ENCODE results near the gene PLEKHH1.

DNA sequence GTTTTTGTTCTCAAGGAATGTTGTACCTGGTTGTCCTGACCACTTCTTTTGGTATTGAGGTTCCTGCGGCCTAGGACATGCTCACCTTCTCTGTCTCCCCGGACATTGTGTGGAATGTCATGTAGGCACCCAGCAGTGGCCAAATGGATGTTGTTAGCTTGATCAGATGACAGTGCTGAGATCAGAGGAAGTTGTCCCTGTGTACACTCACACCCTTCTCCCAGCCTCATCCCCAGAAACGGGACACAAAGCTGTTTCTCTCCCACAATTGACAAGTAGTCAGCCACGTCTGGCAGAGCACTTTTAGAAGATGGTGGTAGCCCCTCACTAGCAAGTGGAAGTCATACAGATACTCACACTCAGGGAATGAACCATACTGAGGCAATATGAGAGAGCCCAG lies 3.0 kb downstream of the PLEKHH1 start:
- TF ChIP-seq, protein P1, sequence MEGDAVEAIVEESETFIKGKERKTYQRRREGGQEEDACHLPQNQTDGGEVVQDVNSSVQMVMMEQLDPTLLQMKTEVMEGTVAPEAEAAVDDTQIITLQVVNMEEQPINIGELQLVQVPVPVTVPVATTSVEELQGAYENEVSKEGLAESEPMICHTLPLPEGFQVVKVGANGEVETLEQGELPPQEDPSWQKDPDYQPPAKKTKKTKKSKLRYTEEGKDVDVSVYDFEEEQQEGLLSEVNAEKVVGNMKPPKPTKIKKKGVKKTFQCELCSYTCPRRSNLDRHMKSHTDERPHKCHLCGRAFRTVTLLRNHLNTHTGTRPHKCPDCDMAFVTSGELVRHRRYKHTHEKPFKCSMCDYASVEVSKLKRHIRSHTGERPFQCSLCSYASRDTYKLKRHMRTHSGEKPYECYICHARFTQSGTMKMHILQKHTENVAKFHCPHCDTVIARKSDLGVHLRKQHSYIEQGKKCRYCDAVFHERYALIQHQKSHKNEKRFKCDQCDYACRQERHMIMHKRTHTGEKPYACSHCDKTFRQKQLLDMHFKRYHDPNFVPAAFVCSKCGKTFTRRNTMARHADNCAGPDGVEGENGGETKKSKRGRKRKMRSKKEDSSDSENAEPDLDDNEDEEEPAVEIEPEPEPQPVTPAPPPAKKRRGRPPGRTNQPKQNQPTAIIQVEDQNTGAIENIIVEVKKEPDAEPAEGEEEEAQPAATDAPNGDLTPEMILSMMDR (IDR thresholded peaks at IDR 0.05; ENCODE audit: low read depth, low read length), result no peak
- TF ChIP-seq, protein P2, sequence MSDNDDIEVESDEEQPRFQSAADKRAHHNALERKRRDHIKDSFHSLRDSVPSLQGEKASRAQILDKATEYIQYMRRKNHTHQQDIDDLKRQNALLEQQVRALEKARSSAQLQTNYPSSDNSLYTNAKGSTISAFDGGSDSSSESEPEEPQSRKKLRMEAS (IDR thresholded peaks at IDR 0.05; ENCODE audit: low read depth, low read length), result no peak
- no peak for TF ChIP-seq POLR2A (IDR thresholded peaks at IDR 0.05; ENCODE audit: extremely low read depth, insufficient read length)
- no peak for TF ChIP-seq MYC (IDR thresholded peaks at IDR 0.05; ENCODE audit: low read depth, low read length)

Data from NB4 (cell line).